ENCODE data around the gene RFX2. TPM values are rescaled to one million over a fixed set of nuclear protein-coding genes. Genes with fewer than 3 reads are reported as not detected.

RFX2 gene
- total RNA-seq, 1 donor from 2014 or later: 6.5 TPM

DNA sequence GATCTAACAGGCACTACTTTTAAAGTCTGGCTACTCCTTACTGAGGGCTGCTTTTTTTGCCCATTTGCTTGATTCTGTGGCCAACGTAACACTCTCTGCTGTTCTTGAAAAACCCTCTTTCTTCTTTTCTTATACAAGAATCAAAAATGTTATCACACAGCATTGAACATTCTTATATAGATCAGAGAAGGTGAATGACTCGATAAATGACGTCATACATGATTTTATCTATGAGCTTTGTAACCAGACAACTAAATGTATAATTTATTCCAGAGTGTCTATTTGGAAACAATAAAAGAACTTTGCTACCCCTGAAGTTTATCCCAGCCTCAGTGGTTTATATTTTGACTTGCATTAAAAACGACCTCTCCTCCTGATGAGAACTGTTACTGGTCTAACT is 12.4 kb downstream of the RFX2 start:
- Histone ChIP-seq H3K36me3 (ENCODE audit: control insufficient read depth, insufficient read depth, low read length) (no peaks in the 10 kb centered on the region), H3K4me3 (ENCODE audit: low read depth, low read length) (no peak overlapping the region), H3K27me3 (ENCODE audit: control insufficient read depth, insufficient read depth, low read length) (no peaks in the 10 kb centered on the region)
- DNase-seq (ENCODE audit: low read depth): no peak
- TF ChIP-seq, protein P1, sequence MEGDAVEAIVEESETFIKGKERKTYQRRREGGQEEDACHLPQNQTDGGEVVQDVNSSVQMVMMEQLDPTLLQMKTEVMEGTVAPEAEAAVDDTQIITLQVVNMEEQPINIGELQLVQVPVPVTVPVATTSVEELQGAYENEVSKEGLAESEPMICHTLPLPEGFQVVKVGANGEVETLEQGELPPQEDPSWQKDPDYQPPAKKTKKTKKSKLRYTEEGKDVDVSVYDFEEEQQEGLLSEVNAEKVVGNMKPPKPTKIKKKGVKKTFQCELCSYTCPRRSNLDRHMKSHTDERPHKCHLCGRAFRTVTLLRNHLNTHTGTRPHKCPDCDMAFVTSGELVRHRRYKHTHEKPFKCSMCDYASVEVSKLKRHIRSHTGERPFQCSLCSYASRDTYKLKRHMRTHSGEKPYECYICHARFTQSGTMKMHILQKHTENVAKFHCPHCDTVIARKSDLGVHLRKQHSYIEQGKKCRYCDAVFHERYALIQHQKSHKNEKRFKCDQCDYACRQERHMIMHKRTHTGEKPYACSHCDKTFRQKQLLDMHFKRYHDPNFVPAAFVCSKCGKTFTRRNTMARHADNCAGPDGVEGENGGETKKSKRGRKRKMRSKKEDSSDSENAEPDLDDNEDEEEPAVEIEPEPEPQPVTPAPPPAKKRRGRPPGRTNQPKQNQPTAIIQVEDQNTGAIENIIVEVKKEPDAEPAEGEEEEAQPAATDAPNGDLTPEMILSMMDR (IDR thresholded peaks at IDR 0.05; ENCODE audit: insufficient read depth, low read length, poor library complexity, severe bottlenecking): no peak

DNA sequence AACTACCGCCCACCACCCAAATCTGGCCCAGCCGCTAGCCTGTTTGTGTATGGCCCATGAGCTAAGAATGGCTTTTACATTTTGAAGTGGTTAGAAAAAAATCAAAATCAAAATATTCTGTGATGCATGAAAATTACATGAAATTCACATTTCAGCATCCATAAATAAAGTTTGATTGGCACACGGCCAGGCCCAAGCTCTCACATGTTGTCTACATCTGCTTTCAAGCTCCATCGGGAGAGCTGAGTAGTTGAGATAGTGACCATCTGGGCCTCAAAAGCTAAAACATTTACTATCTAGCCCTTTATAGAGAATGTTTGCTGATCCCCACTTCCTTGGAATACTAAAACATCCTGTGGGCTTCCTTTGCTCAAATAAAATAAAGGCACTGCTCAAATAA is 14.5 kb downstream of the RFX2 start:
- H3K4me3 ChIP-seq (ENCODE audit: low read depth, low read length): no peak overlapping the region
- H3K36me3 ChIP-seq (ENCODE audit: control insufficient read depth, insufficient read depth, low read length): no peaks in the 10 kb centered on the region
- TF ChIP-seq, protein P1 (IDR thresholded peaks at IDR 0.05; ENCODE audit: insufficient read depth, low read length, poor library complexity, severe bottlenecking): no peak
- DNase-seq (ENCODE audit: low read depth): no peak
- no peaks in the 10 kb centered on the region for H3K27me3 ChIP-seq (ENCODE audit: control insufficient read depth, insufficient read depth, low read length)

DNA sequence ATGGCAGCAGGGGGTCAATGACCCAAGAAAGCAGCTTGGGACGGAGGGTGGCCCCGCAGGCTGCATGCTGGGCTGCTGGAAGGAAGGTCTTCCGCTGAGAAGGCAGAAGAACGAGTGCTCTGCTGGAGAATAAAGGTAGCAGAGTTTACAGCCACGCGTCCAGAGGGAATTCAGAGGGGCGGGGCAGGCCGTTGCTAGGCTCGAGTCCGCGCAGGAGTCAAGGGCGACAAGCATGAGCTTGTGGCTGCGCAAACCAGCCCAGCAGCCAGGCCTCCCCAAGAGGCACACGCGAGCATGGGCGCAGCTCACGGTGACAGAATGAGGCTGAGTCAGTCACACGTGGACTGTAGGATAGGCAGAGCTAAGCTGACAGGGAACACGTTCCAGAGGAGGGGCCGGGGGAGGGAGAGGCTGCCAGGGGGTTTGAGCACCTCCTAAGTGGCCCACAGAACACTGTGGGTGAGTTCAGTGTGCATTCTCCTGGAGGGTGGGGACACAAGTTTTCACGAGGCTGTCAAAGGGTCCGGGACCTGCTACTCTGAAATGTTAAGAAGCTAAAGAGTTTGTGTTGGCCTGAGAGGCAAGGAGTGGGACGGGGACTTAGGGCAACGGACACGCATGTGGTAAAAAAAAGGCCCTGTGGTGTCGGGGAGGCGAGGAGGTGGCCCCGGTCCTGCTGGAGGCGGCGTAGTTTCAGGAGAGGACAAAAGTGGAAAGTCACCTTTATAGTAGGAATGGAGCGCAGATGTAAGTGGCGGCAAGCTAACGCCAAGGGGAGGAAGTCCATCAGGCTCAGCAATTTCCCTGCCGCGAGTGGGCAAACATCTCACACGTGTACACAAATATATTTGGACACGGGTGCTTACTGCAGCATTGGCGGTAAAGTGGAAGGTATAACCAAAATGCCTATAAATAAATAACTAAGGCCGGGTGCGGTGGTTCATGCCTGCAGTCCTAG is 17.7 kb downstream of the RFX2 start:
- DNase-seq (ENCODE audit: low read depth): peak; percentile 72
- no peaks in the 10 kb centered on the region for H3K27me3 ChIP-seq (ENCODE audit: control insufficient read depth, insufficient read depth, low read length)
- H3K4me3 ChIP-seq (ENCODE audit: low read depth, low read length): no peak overlapping the region
- TF ChIP-seq, protein P1 (IDR thresholded peaks at IDR 0.05; ENCODE audit: insufficient read depth, low read length, poor library complexity, severe bottlenecking): no peak
- no peaks in the 10 kb centered on the region for H3K36me3 ChIP-seq (ENCODE audit: control insufficient read depth, insufficient read depth, low read length)

DNA sequence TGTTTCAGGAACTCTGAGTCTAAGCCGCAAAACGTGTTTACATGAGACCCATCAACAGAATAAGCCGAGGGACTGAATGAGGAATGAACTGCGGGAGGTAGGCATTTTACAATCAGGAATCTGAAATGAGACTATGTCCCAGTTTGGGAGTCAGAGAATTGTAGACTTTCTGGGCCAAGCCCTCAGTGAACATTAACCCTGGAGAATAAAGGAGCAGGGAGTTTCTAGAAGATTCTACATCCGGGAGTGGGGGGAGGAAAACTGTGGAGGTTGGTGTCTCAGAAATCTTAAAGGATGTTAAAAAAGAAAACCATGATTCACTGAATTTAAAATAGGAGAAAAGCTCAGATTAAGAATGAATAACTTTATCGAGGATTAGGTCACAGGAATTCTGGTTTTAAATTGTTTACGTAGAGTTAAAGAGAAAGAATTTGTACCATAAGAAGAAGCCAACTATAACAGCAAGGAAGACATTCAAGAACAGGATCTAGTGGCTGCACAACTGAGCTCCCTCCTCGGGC is 18.5 kb downstream of the RFX2 start:
- DNase-seq (ENCODE audit: low read depth): no peak
- no peaks in the 10 kb centered on the region for H3K36me3 ChIP-seq (ENCODE audit: control insufficient read depth, insufficient read depth, low read length)
- TF ChIP-seq, protein P1 (IDR thresholded peaks at IDR 0.05; ENCODE audit: insufficient read depth, low read length, poor library complexity, severe bottlenecking): no peak
- H3K27me3 ChIP-seq (ENCODE audit: control insufficient read depth, insufficient read depth, low read length): no peaks in the 10 kb centered on the region
- H3K4me3 ChIP-seq (ENCODE audit: low read depth, low read length): no peak overlapping the region

DNA sequence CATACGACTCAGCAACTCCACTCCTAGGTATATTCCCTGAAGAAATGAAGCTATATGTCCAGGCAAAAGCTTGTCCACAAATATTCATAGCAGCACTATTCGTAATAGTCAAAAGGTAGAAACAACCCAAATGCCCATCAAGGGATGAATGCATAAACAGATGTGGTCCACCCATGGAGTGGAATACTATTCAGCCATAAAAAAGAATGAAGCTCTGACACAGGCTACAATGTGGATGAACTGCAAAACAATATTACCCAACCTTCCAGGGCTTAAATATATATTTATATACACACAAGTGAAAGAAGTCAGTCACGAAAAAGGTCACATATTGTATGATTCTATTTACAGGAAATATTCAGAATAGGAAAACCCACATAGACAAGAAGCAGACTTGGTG is 19.7 kb downstream of the RFX2 start:
- DNase-seq (ENCODE audit: low read depth): no peak
- Histone ChIP-seq H3K36me3 (ENCODE audit: control insufficient read depth, insufficient read depth, low read length) (no peaks in the 10 kb centered on the region), H3K4me3 (ENCODE audit: low read depth, low read length) (no peak overlapping the region), H3K27me3 (ENCODE audit: control insufficient read depth, insufficient read depth, low read length) (no peaks in the 10 kb centered on the region)
- TF ChIP-seq, protein P1 (IDR thresholded peaks at IDR 0.05; ENCODE audit: insufficient read depth, low read length, poor library complexity, severe bottlenecking): no peak

All from kidney epithelial cell (primary cell).